HG02840 (cell line): ENCODE results near the gene IPO9.
"Not testable (repeated sequence)": the region's sequence is repeated elsewhere in the genome, so short reads cannot be mapped to it uniquely, and the experiment has no call there.

Experiments
- ATAC-seq: cut with Tn5 transposase; IDR thresholded peaks from one replicate; pipeline ENCODE4 v1.9.1; 2021; ENCODE audit warnings: mild to moderate bottlenecking, moderate library complexity, moderate number of reproducible peaks; ENCODE audit not compliant: unreplicated experiment, low FRiP score

The IPO9 gene

DNA sequence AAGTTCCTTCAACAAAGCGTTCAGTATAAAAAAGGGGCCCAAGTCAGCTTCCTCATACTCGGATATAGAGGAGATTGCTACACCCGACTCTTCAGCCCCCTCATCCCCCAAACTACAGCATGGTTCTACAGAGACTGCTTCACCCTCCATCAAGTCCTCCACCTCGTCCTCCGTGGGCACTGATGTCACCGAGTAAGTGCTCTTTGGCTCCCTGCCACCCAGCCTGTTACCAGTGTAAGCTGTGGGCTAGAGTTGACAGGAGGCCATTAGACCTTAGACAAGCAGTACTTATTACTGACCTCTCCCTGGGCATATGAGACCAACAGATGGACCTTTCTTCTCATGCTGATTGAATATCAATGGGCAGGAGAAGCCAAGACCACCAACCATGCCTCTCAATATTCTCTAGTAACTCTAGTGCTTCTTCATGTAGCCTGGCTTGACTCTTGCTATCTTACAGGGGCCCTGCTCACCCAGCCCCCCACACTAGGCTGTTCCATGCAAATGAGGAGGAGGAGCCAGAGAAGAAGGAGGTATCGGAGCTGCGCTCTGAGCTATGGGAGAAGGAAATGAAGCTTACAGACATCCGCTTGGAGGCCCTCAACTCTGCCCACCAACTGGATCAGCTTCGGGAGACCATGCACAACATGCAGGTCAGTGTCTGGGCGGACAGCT is 20.9 kb upstream of the IPO9 start:
- no peak for ATAC-seq

DNA sequence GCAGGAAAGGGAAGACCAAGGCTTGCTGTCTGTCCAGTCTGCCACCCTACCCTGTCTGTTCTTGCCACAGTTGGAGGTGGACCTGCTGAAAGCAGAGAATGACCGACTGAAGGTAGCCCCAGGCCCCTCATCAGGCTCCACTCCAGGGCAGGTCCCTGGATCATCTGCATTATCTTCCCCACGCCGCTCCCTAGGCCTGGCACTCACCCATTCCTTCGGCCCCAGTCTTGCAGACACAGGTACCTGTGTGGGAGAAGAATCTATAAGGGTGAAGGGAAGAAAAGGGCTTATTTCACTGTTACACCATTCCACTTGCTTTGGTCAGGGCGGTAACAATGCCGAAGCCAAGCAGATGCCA is 20.3 kb upstream of the IPO9 start:
- no peak for ATAC-seq

DNA sequence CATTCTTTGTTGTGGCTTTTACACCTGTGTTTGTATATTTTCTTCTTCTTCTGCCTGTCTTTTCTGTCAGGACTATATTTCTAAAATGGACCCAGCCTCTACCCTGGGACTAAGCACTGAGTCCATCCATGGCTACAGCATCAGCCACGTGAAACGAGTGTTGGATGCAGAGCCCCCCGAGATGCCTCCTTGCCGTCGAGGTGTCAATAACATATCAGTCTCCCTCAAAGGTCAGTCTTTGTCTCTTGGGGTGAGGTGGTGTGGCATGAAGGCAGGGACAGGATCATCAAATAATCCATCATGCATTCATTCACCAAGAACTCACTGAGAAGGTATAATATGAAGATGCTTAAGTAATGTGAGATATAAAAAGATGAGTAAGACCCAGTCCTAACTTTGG is 19.1 kb upstream of the IPO9 start:
- ATAC-seq = no peak

DNA sequence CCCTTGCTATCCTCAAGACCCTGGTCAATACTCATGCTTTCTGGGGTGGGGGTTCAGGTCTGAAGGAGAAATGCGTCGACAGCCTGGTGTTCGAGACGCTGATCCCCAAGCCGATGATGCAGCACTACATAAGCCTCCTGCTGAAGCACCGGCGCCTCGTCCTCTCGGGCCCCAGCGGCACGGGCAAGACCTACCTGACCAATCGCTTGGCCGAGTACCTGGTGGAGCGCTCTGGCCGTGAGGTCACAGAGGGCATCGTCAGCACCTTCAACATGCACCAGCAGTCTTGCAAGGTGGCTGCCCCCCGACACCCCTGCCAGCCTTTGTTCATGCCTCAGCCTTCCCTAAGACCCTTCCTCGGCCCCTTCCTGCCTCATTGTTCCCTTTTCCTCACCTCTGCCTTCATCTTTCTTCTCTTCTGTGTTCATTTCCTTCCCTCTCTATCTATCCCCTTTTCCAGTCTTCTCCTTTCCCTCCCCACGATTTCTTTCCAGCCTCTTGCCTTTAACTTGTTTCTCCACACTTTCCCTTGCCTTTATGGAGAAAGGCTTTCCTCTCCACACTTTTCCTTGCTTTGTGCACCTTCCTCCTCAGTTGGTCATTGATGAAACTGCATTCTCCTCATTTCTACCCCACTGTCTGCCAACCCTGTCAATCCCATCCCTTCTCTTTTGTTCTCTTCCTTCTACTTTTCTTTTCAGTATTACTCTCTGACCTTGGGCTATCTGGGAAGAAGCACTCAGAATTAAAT is 18.3 kb upstream of the IPO9 start:
- no peak for ATAC-seq

- ATAC-seq = no peak
These were observed 15.7 kb upstream of the IPO9 start for GRCh38 chr1:201813226-201813625.

GRCh38 chr1:201816309-201816854 is 12.6 kb upstream of the IPO9 start:
- no peak for ATAC-seq

GRCh38 chr1:201818971-201819750 is 9.8 kb upstream of the IPO9 start:
- ATAC-seq = no peak

DNA sequence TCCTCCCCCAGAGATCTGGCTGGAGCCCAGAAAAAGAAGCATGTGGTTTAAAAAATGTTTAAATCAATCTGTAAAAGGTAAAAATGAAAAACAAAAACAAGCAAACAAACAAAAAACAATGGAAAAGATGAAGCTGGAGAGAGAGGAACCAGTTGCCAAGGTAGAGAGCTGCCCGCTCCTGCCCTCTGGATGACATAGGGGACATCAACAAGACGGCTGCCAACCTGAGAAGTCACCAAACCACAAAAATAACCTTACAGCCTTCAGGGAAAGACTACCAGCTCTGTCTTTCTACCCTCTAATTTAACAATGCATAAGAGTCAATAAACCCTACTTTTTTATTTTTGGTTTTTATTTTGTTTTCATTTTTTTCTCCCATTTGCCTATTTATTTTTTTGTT is 8.5 kb upstream of the IPO9 start:
- no peak for ATAC-seq

DNA sequence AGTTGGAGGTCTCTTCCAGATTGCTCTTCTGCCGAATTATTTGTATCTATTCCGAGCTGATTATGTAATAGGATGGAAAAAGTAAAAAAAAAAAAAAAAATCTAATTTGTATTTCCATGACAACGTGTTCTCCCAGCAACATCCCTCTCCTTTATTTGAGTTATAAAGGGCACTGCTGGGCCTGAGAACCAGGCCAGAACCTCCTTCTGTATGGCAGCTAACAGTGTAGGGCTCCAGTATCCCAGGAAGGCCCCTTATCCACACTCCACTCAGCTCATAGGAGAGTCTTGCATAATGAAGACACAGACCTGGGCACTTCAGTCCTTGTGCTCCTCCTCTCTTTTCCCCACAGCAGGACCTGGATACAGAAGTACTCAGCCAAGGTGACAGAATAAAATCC is 3.7 kb upstream of the IPO9 start:
- ATAC-seq = no peak

- no peak for ATAC-seq
These were observed 2.1 kb upstream of the IPO9 start for GRCh38 chr1:201826830-201827229.

GRCh38 chr1:201827321-201828216 is 1.4 kb upstream of the IPO9 start:
- ATAC-seq = no peak

GRCh38 chr1:201828217-201828819 is 639 bp upstream of the IPO9 start:
- no peak for ATAC-seq

DNA sequence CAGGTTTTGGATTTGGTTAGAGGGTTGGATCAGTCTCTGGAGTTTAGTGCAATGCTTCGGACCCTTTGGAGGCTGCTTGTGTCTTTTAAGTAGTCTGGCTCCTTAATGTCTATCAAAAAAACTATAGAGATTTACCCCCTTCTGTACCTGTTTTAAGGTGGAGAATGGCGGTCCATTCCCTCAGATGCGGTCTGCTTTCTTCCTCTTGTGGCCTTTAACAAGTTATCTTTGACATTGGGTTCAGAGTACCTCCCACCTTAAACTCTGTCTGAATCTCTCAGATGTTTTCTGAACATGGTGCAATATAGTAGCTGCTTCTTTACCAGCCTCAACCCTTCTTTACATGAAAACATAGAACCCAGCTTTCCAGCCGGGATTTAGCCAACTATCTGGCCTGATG is 2.4 kb downstream of the IPO9 start:
- ATAC-seq = no peak

DNA sequence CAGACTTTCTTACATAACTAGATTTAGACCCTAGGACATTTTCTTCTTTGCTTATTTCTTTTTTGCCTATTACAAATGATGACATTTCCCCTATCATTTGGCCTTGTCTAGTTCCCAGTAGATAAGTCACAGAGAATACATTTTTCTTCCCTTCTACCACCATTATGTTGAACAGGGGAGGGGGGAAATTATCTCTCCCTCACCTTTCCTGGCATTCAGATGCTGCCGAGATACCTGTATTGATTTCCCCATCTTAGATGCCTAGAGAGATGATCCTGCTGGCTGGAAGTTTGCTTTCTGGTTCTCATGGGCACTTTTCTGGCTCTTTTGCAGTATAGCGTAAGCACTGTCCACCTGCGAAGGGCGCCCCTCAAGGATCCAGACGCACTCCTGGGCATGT is 5.7 kb downstream of the IPO9 start:
- ATAC-seq = no peak

- ATAC-seq = no peak
These were observed 9.4 kb downstream of the IPO9 start for GRCh38 chr1:201838381-201838780.

DNA sequence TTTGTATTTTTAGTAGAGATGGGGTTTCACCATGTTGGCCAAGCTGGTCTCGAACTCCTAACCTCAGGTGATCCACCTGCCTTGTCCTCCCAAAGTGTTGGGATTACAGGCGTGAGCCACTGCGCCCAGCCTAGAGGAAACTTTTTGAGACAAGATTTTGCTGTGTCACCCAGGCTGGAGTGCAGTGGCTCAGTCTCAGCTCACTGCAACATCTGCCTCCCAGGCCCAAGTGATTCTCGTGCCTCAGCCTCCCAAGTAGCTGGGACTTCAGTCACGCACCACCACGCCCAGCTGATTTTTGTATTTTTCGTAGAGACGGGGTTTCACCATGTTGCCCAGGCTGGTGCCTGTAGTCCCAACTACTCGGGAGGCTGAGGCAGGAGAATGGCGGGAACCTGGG is 10.1 kb downstream of the IPO9 start:
- ATAC-seq = not testable (repeated sequence)

GRCh38 chr1:201840055-201840454 is 11.1 kb downstream of the IPO9 start:
- no peak for ATAC-seq

GRCh38 chr1:201840490-201840889 is 11.5 kb downstream of the IPO9 start:
- no peak for ATAC-seq

- no peak for ATAC-seq
These were observed 12.4 kb downstream of the IPO9 start for GRCh38 chr1:201841265-201841912.
